Stimulated activated CD8-positive, alpha-beta memory T cell treated with anti-CD3 and anti-CD28 coated beads, Interleukin-7, amount 100 ng/mL, for 4 hours (primary cell): Measurements from ENCODE around the gene SLN.

Experiments used
- DNase-seq, 2 donors: peaks; one replicate each; pipeline ENCODE4 v3.0.0-alpha.2; 2020; ENCODE audit warnings: low read depth in 2 of 2

Gene SLN

DNA sequence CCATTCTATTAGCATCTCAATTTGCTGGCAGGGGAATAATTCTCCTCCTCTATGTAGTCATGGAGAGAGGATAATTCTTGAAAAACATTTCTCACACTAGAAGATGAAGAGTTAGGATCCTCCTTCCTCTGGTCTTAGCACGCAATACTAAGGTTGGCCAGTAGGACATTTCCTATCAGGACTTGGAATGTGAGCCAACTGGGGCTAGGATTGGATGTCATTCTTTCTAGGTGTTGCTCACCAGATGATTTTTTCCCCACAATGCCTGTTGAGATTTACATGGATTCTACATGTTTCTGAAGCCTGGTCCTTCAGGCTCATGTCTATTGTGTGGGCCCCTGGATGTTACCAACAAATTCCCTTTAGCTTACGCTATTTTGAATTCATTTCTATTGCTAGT, 28.0 kb downstream of the SLN start:
- DNase-seq, result no peak

DNA sequence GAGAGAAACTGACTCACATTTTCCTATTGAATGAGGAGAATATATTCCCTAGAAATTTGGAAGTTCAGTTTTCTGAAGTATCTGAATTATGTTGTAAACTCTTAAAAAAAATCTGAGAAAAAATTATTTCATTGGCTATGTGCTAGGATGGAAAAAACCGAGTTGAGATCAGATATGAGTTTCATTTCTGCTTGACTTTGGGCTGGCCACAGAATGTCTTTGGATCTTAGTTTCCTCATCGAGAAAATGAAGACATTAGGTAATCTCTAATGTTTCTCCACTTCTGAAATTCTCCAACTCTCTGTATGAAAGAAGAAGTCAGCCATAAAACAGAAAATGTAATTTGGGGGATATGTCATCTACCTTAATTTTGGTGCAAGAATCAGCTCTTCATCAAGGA, 28.8 kb downstream of the SLN start:
- no peak for DNase-seq

DNA sequence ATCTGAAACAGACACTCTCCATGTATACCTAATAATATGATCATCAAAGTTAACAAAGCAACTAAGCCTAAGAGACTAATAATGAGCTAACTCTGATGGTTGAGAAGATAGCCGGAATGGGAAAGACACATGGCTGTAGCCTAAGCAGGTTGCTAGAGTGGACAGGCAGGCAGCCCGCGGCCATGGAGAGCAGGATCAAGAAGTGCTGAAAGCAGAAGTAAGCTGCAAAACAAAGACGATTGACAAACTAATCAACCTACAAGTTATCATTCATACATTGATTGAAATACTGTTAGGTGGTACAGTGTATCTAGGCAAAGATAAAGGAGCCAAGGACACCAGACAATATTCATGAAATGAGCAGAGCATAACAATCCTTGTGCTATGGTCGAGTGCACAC, 29.3 kb downstream of the SLN start:
- DNase-seq, result no peak

DNA sequence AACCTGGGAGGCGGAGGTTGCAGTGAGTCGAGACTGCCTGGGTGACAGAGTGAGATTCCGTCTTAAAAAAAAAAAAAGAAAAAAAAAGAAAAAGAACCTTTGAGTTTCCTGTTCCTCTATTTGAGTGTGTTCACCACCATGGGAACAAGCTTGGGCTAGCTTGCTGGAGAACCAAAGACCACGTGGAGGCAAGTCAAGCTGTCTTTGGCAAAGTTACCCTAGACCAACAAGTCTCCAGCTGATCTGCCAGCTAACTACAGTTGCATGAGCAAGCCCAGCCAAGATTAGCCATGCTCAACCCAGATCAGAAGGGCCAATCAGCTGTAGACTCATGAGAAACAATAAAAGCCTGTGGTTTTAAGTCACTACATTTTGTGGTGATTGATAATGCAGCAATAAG, 29.7 kb downstream of the SLN start:
- DNase-seq, result no peak

DNA sequence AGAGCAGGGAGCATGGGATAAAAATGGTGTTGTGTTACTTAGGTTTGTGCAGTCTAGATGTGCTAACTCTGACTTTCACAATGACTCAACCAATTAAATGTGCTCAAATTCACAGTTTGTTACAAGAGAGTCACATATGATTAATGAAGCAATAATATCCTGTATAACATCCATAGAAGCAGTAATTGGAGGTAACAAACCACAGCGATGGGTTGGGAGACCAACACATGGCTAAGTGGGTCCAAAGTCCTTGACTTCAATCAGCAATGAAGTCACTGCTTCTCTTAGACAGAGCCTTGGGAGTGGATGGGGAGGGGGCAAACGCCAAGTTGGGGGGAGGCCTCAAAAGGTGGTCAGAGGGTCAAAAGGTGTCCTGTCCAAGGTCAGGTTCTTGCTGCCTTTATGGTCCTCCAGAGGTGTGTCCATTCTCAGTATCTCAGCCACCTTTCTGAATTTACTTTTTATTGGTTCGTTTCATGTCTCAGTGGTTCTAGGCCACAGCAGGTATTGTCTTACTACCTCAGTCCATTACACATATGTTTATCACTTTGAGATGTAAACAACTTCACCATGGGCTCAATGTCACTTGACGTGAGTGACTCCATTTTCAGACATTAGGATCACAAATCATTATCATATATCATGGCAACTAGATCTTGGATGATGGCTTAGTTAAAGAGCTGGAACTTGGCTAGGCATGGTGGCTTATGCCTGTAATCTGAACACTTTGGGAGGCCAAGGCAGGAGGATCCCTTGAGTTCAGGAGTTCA, 32.4 kb downstream of the SLN start:
- DNase-seq, result no peak

DNA sequence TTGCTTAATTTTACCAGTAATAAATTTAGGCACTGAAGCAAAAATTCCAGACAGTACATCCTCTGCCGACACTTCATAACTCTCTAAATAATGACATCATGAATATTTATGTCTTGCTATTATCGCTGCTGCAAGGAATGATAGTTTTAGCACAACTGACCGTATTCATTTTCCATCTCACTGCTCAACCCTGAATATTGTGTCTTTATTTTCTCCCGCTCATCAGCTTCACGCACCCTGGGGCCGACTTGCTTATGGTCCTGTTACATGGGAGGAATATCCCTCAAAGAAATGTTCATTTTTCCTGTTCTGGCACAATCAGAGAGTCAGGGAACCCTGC, 33.3 kb downstream of the SLN start:
- no peak for DNase-seq

DNA sequence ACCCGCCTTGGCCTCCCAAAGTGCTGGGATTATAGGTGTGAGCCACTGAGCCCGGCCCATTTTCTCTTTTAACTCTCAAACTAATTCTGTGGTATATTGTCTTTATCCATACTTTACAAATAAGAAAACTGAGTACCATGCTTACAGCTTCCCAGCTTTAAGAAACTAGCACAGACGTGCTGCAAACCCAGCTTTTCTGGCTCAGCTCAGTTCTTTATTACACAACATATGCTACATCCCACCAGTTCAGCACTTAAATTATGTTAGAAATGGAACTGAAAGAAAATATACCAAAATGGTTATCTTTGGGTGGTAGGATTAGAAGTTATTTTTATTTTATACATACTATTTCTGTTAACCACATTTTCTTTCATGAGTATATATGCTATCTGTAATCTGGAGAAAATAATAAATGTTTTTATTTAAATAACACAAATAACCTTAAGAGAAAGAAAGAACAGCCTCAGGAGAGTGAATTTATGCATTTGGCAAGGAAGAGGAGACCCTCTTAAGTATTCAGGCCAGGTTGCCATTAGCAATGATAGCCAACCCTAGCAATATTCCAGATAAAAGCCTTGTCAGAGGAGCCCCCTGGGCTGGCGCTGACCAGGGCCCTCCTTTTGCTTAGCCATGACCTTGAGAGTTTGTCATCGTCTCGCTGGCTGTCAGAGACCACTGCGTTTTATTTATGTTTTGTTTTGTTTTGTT, 33.8 kb downstream of the SLN start:
- no peak for DNase-seq

DNA sequence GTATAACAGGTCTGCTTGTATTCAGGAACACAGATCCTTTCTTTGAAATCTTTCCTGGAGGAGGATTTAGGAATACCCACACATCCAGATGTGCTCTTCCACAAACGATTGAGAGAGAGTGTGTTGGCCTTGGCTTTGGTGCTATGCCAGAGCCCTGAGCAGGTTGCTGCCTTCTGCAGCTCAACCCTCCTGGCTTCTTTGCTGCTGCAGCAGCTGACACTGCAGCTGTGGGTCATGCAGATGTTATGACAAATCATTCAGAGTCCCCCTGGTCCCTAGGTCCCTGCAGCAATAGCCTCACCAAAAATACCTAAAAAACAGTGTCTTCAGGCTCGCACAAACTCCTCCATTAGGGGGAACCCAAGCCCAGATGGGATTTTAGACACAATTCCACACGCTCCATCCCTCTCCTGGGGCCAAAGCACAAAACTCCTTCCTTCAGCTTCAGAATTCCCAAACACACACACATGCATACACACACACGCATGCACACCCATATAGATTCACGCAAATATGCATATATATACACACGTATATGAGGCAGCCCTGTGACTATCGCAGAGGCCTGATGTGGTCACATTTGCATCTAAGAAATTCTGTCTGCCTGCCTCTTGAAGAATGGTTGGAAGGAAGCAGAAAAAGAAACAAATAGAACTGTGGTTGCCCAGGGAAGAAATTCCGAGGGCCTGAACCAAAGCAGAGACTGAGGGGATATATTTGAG, 35.4 kb downstream of the SLN start:
- DNase-seq, result no peak

DNA sequence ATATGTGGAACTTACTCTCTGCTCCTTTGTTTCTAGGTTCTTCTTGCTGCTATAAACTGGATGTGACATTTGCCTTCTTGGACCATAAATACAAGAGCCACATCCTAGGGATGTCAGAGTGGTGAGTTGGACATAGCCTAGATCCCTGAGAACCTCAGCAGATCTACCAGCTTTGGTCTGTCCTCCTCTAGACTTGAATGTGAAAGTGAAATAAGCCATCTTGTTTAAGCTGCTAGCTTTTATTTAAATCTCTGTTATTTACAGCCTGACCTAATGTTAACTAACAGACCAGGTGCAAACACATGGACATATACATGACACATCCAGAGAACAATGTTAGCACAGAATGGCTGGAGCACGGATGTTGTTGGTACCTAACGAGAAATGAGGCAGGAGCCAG, 36.0 kb downstream of the SLN start:
- no peak for DNase-seq

DNA sequence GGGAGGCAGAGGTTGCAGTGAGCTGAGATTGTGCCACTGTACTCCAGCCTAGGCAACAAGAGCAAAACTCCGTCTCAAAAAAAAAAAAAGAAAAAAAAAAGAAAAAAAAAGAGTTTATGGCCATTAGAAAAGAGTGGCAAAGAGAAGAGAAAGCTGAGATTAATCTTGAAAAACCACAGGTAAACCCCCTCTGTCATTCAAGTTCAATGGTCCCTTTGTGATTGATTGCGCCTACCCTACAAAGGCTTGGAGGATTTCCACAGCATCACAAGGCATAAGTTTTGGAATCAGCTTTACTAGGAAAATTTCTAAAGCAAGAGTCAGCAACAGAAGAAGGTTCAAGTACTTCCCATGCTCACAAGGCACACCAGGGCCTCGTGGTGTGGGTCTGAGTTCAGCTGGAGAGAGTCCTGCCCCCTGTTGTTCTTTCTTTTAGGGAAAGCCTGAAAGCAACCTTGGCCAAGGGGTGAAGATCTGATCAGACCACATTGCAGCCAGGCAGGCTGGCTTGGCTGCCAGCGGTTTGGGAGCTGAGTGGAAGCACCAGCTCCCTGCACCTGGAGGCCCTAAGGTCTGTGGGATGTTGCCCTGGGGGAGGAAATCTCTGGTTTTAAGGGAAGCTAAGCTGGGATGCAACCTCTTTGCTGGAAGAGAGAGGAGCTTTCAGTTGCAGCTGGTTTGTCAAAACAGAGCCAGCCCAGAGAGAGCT, 41.8 kb downstream of the SLN start:
- no peak for DNase-seq

DNA sequence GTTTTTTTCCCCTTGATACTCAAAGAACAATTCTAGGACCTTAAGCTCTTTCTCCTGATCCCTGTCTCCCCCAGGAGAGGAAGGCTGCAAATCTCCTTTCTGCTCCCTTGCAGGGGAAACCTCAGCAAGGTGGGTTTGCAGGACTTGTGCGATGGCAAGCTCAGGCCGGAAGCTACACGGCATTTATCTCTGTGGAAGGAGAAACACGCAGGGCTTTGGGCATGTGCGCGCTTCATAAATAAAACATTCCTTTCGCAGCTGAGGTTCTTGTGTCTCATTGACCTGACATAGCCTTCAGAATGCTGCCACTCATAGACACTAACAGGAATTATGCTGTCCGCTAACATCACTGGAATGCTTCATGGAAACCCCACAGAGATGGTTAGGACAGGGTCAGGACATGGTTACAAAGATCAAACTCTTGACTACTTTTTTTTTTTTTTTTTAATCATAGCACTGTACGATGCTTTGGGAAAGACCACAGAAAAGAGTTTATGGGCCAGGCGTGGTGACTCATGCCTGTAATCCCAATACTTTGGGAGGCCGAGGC, 42.6 kb downstream of the SLN start:
- no peak for DNase-seq

DNA sequence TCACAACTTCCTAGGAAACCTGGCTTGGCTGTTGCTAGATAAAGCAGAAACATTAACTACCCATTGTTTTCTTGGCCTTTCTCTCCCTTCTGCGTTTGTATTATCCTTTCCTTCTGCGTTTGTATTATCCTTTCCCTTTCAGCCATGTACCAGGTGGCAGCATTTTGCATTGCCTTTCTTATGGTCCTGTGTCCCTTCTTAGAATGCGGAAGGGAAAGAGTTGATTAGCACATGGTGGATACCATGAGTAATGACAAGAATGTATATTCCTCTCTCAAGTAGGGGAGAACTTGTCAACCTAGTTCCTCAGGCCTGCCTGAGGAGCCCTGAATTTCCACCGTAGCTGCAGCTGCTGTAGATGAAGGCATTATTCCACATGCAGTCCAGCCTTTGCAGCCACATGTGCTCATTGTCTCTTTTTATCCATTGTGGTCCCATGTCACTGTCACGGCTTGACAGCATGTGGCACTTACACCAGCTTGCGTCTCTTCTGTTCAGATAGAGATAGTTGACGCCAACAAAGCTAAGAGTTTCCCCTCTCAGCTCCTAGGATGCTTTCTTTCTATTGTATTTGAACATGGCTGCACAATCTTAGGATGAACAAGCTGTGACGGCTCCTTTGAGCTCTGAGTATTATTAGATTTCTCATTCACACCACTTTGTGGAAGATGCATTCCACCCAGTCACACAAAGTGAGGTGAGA, 44.8 kb downstream of the SLN start:
- DNase-seq, result no peak

DNA sequence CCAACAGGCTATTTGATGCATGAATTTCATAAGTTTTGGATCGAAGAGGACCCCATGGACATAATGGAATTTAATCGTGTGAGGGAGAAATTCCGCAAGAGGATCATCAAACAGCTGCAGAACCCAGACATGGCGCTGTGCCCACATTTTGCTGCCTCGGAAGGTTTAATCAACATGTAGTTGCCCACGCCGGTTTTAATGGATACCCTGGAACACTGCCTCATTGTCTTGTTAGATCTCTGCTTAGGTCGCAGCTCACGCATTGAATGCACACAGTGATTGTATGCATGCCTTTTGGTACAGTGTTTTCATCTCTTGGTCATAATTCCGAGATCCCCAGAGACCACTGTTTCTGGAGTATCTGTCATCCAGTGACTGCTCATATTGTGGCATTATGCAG, 46.8 kb downstream of the SLN start:
- no peak for DNase-seq

DNA sequence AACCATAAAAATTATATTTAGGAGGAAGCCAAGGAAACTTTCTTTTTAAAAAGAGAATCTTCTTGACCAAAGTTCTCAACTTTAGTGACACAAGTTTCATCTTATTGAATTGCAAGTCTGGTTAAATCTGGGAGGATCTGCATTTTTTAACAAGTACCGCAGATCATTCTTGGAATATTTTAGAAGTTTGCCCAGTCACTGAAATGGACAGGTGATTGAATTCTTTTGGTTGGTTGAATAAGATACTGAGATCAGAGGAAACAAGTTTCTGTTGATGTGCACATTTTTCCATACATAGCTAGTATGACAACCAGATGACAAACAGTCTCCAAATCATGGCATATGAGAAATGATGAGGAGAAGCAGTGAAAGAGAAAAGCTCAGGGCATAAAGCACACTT, 50.2 kb downstream of the SLN start:
- DNase-seq, result no peak

DNA sequence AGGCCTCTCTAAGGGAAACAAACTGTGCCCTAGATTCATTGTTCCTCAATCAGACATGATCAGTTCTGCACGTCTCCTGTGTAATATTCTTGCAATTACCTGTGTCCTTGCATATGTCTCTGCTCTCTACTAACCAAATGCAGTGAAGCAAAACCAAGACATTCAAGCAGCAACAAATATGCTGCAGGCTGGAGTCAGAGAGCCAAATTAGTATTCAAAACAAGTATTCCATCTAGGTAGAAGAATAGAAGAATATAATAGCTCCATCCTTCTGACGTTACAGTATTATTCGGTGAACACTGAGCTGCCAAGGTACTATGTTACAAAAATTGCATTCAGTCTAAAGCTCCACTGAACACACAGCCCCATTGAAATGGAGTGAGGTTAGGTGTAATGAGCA, 51.8 kb downstream of the SLN start:
- DNase-seq, result no peak

DNA sequence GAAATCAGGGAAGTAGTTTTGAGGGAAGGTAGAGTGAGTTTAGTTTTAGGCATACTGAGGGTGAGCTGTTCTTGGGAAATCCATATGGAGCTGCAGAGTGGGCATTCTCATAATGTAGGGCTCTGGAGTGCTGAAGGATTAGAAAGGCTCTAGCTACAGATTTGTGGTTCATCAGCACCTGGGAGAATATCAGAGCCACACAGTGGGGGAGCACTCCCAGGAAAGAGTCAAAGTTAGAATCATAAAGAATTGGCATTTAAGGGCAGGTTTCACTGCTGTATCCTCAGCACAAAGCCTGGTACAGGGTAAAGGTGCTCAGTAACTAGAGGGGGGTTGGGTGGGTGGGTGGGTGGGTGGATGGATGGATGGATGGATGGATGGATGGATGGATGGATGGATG, 52.5 kb downstream of the SLN start:
- no peak for DNase-seq
